Left lung (tissue), 10 donors: ENCODE results near the gene MYO5A. TPM values are rescaled to one million over a fixed set of nuclear protein-coding genes. Genes with fewer than 3 reads are reported as not detected.

Source experiments
- ATAC-seq: fragments of 200-7000 bp; cut with Tn5 transposase; one replicate; pipeline ENCODE4 v1.9.1; 2020; ENCODE audit warnings: moderate library complexity
- DNase-seq, 4 donors: peaks; one replicate each; pipeline ENCODE4 v3.0.0-alpha.2; 2013 to 2020
- H3K27ac ChIP-seq, 2 donors: fragments of 200-600 bp; sonication (generic) in 1 of 2; one replicate each; pipeline versions ENCODE4 v1.5.0 to v1.8.0; 2020 to 2021
- H3K27me3 ChIP-seq, 2 donors: fragments of 200-600 bp; sonication (generic) in 1 of 2; one replicate each; pipeline versions ENCODE4 v1.5.0 to v1.8.0; 2020 to 2021
- H3K36me3 ChIP-seq, 2 donors: fragments of 200-600 bp; sonication (generic) in 1 of 2; one replicate each; pipeline versions ENCODE4 v1.5.0 to v1.8.0; 2020 to 2021
- H3K4me1 ChIP-seq, 2 donors: fragments of 200-600 bp; one replicate each; pipeline ENCODE4 v1.8.0; 2021
- H3K4me3 ChIP-seq, 2 donors: fragments of 200-600 bp; sonication (generic) in 1 of 2; one replicate each; pipeline versions ENCODE4 v1.5.0 to v1.8.0; 2020 to 2021; ENCODE audit warnings: mild to moderate bottlenecking in 1 of 2
- H3K9me3 ChIP-seq, 2 donors: fragments of 200-600 bp; sonication (generic) in 1 of 2; one replicate each; pipeline versions ENCODE4 v1.5.0 to v1.8.0; 2020 to 2021
- CTCF ChIP-seq, 2 donors: fragments of 200-600 bp; sonication (generic) in 1 of 2; IDR thresholded peaks; one replicate each; pipeline versions ENCODE4 v1.5.0 to v1.8.0; 2021; ENCODE audit warnings: antibody characterized with exemption in 2 of 2
- intact Hi-C, 2 donors: fragments of 100-400 bp; cut with DNase I; formaldehyde crosslinking; loops; one replicate each; pipeline versions ENCODE4 v1.11.2 to v1.14.2; 2022
- polyA plus RNA-seq, 6 donors: library from polyadenylated mRNA; unstranded; fragments of 120-200 nt; gene quantifications; one replicate each; pipeline ENCODE4 v1.2.1, GENCODE V29; 2013; ENCODE audit not compliant: insufficient read length in 6 of 6
- total RNA-seq, 2 donors: library from RNA; stranded (reverse); fragmentation: NEBNext Ultra II Directional; extraction: Animal tissue kit (Norgen Biotek cat#: 25700); gene quantifications; one replicate each; pipeline ENCODE4 v1.2.1, GENCODE V29; 2021
- donor health status: DM: no; HTN: yes; CAD: no.
- donor health status: DM: no; HTN: no; CAD: no.

Gene MYO5A
- total and polyA plus RNA-seq, 8 donors = 21.8 to 46.3 (median 34.3) TPM

- no peaks in the 10 kb centered on the region for H3K27me3 ChIP-seq
- DNase-seq = no peak
- TF ChIP-seq CTCF (IDR thresholded peaks at IDR 0.05) = no peak
- H3K36me3 ChIP-seq = peaks cover 0 to 61% of the 10 kb centered on the region in 2 donors
- no peaks in the 10 kb centered on the region for H3K4me1 ChIP-seq
- ATAC-seq = peak; percentile 46
- H3K4me3 ChIP-seq = no peak overlapping the region
- H3K9me3 ChIP-seq = no peaks in the 10 kb centered on the region
- peak overlapping the region in 1 of 2 donors; percentile 65 for H3K27ac ChIP-seq
- intact Hi-C loops = no loop called here
Observed at GRCh38 chr15:52329987-52330386, 198.7 kb downstream of the MYO5A start.

GRCh38 chr15:52329150-52329549 is 199.5 kb downstream of the MYO5A start:
- Histone ChIP-seq H3K4me3 (no peak overlapping the region), H3K4me1 (no peaks in the 10 kb centered on the region), H3K27me3 (no peaks in the 10 kb centered on the region), H3K36me3 (peaks cover 0 to 65% of the 10 kb centered on the region in 2 donors), H3K27ac (peak overlapping the region; percentile 57 to 65), H3K9me3 (no peaks in the 10 kb centered on the region)
- TF ChIP-seq CTCF (IDR thresholded peaks at IDR 0.05) = no peak
- intact Hi-C loops = no loop called here
- peak; percentile 83 for ATAC-seq
- peak in 1 of 4 donors; percentile 24 for DNase-seq

GRCh38 chr15:52328680-52329079 is 200.0 kb downstream of the MYO5A start:
- no peak for ATAC-seq
- no peak for DNase-seq
- intact Hi-C loops = no loop called here

GRCh38 chr15:52326756-52327155 is 201.9 kb downstream of the MYO5A start:
- no peaks in the 10 kb centered on the region for H3K4me1 ChIP-seq
- DNase-seq (no peak), ATAC-seq (peak; percentile 81)
- H3K4me3 ChIP-seq = no peak overlapping the region
- intact Hi-C loops = no loop called here
- peak overlapping the region in 1 of 2 donors; percentile 40 for H3K27ac ChIP-seq
- H3K9me3 ChIP-seq = no peaks in the 10 kb centered on the region
- H3K27me3 ChIP-seq = no peaks in the 10 kb centered on the region
- no peak for TF ChIP-seq CTCF (IDR thresholded peaks at IDR 0.05)
- peaks cover 0 to 68% of the 10 kb centered on the region in 2 donors for H3K36me3 ChIP-seq

More at GRCh38 chr15:52328680-52329079, 200.0 kb downstream of the MYO5A start:
- Histone ChIP-seq H3K27ac (peak overlapping the region; percentile 57 to 58), H3K36me3 (peaks cover 0 to 66% of the 10 kb centered on the region in 2 donors), H3K4me1 (no peaks in the 10 kb centered on the region), H3K4me3 (no peak overlapping the region), H3K9me3 (no peaks in the 10 kb centered on the region), H3K27me3 (no peaks in the 10 kb centered on the region)
- TF ChIP-seq CTCF (IDR thresholded peaks at IDR 0.05) = no peak

- Histone ChIP-seq H3K36me3 (peaks cover 0 to 77% of the 10 kb centered on the region in 2 donors), H3K9me3 (no peaks in the 10 kb centered on the region), H3K27ac (no peak overlapping the region), H3K4me3 (no peak overlapping the region), H3K27me3 (no peaks in the 10 kb centered on the region), H3K4me1 (no peaks in the 10 kb centered on the region)
- intact Hi-C loops = no loop called here
- no peak for ATAC-seq
- TF ChIP-seq CTCF (IDR thresholded peaks at IDR 0.05) = no peak
- no peak for DNase-seq
Observed at GRCh38 chr15:52324109-52324508, 204.6 kb downstream of the MYO5A start.
